AG09319 (cell line): ENCODE results near the gene TTLL5.
A peak's percentile ranks its signal among the peaks of the same experiment; 100 is the strongest.

Experiments used
- DNase-seq: peaks from one replicate; pipeline ENCODE4 v3.0.0-alpha.2; 2010; ENCODE audit warnings: low read depth; ENCODE audit errors: extremely low read depth
- TF ChIP-seq, protein P1 (sequence below): IDR thresholded peaks from 2 replicates; pipeline ENCODE4 v1.5.1; 2011; ENCODE audit warnings: low read depth, mild to moderate bottlenecking, inconsistent platforms, low read length, moderate library complexity

TTLL5 gene

DNA sequence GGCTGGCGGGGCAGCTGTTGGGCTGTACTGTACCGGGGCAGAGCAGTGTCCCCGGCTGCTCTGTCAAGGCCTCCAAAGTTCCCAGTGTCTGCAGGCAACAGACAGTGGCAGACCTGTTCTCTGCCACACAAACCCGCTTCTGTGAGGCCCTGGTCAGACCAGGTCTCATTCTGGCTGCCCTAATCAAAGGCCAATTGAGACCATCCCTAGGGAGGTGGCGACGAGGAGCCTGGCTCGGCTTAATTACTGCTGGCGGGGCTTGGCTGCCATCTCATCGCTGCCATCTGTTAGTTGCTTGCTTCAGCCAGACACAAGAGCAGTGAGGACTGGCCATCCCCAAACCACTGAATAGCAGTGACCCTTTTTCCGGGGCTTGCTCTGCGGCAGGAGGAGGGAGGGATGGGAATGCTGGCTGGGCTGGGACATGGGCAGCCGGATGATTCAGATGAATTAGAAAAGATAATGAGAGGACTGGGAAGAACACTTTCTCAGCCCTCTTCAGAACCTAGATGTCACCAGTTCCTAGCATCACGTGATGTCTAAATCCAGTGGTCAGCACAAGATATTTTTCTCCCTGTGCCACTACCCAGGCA lies 24.9 kb upstream of the TTLL5 start:
- DNase-seq = no peak

DNA sequence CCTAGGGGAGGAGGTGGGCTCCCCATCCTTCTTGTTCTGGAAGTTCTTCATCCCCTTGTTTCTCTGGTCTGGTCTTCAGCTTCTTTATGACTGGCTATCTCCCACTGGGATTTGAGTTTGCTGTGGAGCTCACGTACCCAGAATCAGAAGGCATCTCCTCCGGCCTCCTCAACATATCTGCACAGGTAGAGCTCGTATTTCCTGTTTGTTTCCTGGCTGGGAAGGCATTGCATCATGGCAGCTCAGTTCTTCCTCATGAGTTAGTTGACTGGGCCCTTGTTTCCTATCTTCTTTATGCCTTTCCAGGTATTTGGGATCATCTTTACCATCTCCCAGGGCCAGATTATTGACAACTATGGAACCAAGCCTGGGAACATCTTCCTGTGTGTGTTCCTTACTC lies 20.2 kb upstream of the TTLL5 start:
- TF ChIP-seq, protein P1, sequence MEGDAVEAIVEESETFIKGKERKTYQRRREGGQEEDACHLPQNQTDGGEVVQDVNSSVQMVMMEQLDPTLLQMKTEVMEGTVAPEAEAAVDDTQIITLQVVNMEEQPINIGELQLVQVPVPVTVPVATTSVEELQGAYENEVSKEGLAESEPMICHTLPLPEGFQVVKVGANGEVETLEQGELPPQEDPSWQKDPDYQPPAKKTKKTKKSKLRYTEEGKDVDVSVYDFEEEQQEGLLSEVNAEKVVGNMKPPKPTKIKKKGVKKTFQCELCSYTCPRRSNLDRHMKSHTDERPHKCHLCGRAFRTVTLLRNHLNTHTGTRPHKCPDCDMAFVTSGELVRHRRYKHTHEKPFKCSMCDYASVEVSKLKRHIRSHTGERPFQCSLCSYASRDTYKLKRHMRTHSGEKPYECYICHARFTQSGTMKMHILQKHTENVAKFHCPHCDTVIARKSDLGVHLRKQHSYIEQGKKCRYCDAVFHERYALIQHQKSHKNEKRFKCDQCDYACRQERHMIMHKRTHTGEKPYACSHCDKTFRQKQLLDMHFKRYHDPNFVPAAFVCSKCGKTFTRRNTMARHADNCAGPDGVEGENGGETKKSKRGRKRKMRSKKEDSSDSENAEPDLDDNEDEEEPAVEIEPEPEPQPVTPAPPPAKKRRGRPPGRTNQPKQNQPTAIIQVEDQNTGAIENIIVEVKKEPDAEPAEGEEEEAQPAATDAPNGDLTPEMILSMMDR = no peak
- no peak for DNase-seq

More for the DNA sequence above, 24.9 kb upstream of the TTLL5 start:
- TF ChIP-seq, protein P1 = no peak

GRCh38 chr14:75643985-75644384 lies 17.1 kb upstream of the TTLL5 start:
- TF ChIP-seq, protein P1 = no peak
- no peak for DNase-seq

- TF ChIP-seq, protein P1 = no peak
- no peak for DNase-seq
Measured at GRCh38 chr14:75645056-75645455, 16.0 kb upstream of the TTLL5 start.

- no peak for DNase-seq
- TF ChIP-seq, protein P1 = no peak
Measured at GRCh38 chr14:75646762-75647161, 14.3 kb upstream of the TTLL5 start.

- TF ChIP-seq, protein P1 = no peak
- no peak for DNase-seq
Measured at GRCh38 chr14:75647640-75648039, 13.4 kb upstream of the TTLL5 start.

- peak; percentile 64 for DNase-seq
- TF ChIP-seq, protein P1 = no peak
Measured at GRCh38 chr14:75648066-75648838, 12.8 kb upstream of the TTLL5 start.
